Stimulated activated CD4-positive, alpha-beta T cell treated with anti-CD3 and anti-CD28 coated beads, Interleukin-4, amount 100 ng/mL, for 48 hours (primary cell): ENCODE results near the gene TEDDM1.
A peak's percentile ranks its signal among the peaks of the same experiment; 100 is the strongest.

Experiments used
- DNase-seq, 2 donors: peaks; one replicate each; pipeline ENCODE4 v3.0.0-alpha.2; 2020; ENCODE audit warnings: low read depth in 2 of 2

The TEDDM1 gene

DNA sequence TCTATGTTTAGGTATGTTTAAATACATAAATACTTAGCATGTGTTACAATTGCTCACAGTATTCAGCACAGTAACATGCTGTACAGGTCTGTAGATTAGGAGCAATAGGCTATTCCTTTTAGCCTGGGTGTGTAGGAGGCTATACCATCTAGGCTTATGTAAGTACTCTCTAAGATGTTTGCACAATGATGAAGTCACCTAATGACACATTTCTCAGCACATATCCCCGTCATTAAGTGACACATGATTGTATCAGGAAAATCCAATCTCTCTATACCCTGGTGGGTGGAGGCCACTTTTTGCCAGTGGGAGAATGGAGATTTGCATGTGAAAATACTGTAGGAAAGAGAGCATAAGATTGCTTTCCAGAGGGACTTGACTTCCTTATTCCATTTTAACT is 5.5 kb upstream of the TEDDM1 start:
- DNase-seq = no peak

- no peak for DNase-seq
These were observed 5.1 kb upstream of the TEDDM1 start for GRCh38 chr1:182405578-182405977.

- no peak for DNase-seq
These were observed 4.3 kb upstream of the TEDDM1 start for GRCh38 chr1:182404781-182405180.

- DNase-seq = no peak
These were observed 2.6 kb downstream of the TEDDM1 start for GRCh38 chr1:182397653-182398393.

- no peak for DNase-seq
These were observed 4.6 kb downstream of the TEDDM1 start for GRCh38 chr1:182395906-182396305.

- DNase-seq = no peak
These were observed 6.3 kb downstream of the TEDDM1 start for GRCh38 chr1:182394055-182394775.

GRCh38 chr1:182392050-182393028 is 8.1 kb downstream of the TEDDM1 start:
- DNase-seq = peak in 1 of 2 donors; percentile 15

DNA sequence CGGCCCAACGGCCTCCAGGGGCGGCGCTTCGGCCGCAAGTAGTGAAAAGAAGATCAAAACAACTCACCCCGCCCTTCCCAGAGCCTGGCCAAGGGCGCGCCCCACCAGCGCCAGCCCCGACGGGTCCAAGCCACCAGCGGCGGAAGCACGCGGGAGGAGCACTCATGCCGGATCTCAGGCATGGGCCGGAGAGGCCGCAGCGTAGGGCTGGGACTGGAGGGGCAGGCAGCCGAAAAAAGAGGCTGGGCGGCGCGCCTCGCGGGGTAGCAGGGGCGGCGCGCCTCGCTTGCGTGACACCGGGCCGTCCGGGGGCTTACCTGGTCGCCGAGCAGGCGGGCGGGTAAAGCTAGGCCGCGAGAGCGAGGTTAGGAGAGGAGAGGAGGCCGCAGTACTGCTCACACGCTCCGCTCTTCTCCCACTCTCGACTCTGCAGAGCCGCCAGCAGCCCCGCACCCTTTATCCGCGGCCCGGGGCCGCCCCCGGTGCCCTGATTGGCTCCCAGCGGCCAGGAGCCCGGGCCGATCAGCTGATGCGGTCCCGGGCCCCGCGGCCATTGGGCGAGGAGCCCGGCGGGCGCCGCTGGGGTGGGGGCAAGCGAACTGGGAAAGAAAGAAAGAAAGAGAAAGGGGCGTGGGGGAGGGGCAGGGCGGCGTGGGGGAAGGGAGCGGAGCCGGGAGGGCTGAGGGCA is 9.0 kb downstream of the TEDDM1 start, which contains the start of gene GLUL:
Gene GLUL, minus strand, starts transcription at position 429 of the 688 bp plus-strand sequence. CDS start 3,053 bp downstream, outside the sequence.
- peak; percentile 50 to 65 for DNase-seq

DNA sequence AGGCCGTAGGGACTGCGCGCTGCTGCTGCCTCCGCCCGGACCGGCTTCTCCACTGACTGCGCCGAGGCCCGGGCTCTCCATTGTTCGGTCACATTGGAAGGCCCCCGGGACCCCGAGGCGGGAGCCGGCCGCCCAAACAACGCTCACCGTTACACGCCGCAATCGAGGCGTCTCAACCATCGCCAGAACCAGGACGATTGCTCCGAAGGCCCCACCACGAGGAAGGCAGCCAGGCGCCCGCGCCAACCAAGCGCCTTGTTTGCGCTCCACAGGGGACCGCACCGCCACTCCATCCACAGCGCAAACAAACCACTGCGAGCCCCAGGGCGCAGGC is 9.5 kb downstream of the TEDDM1 start:
- peak in 1 of 2 donors; percentile 20 for DNase-seq

DNA sequence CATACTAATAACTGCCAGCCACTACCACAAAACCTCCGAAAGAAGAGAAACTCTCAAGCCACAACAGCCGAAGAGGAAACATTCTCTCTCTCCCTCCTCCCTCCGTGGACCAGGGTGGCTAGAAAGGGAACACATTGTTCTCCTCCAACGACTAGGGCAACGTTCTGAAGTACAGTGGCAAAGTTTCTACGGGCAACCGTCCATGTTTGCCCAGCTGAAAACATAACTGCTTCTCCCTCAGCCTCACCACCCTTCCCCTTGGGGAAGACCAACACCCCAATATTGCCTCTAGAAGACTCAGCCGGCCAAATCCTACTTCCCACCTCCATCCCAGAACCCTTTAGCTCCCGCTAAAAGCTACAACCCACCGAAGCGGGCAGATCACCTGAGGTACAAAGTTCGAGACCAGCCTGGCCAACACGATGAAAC is 10.8 kb downstream of the TEDDM1 start:
- DNase-seq = peak in 1 of 2 donors; percentile 4

GRCh38 chr1:182388392-182389134 is 11.9 kb downstream of the TEDDM1 start:
- no peak for DNase-seq

- DNase-seq = no peak
These were observed 12.9 kb downstream of the TEDDM1 start for GRCh38 chr1:182387566-182387965.

DNA sequence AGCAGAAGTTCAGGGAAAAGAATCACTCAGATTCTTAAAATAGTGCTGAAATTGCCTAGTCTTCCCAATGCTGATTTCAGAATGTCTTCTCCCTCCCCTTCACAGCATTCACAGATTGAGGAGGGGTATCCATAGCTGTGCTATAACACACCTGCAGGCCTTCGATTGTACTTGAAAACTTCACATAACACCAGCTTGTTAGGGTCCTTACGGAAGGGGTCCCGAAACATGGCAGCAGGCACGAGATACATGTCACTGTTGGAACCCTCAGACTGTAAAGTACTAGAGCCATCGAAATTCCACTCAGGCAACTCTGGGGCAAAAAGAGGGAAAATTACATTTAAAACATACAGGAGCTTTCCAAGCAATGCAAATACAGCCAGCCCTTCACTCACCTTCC is 13.5 kb downstream of the TEDDM1 start:
- DNase-seq = no peak

- no peak for DNase-seq
These were observed 14.3 kb downstream of the TEDDM1 start for GRCh38 chr1:182385885-182386853.

- no peak for DNase-seq
These were observed 16.0 kb downstream of the TEDDM1 start for GRCh38 chr1:182384387-182384960.

DNA sequence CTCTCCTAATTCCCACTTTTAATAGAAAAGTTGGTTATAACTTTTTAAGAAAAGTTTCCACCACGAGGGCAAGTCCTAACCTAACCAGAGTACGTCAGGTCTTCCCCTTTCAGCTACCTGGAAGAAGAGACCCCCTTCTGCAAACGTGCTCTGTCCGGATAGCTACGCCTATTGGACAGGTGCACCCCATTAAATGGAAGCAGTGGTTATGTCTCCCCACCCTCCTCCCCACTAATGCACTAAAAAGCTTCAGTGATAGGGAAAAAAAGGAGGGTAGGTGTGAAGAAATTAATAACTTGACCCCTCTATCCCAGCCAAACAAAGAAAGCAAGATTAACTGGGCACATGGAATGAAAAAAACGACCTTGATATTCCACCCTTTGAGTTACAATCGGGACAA is 16.5 kb downstream of the TEDDM1 start:
- DNase-seq = no peak

GRCh38 chr1:182383037-182383661 is 17.3 kb downstream of the TEDDM1 start:
- no peak for DNase-seq

DNA sequence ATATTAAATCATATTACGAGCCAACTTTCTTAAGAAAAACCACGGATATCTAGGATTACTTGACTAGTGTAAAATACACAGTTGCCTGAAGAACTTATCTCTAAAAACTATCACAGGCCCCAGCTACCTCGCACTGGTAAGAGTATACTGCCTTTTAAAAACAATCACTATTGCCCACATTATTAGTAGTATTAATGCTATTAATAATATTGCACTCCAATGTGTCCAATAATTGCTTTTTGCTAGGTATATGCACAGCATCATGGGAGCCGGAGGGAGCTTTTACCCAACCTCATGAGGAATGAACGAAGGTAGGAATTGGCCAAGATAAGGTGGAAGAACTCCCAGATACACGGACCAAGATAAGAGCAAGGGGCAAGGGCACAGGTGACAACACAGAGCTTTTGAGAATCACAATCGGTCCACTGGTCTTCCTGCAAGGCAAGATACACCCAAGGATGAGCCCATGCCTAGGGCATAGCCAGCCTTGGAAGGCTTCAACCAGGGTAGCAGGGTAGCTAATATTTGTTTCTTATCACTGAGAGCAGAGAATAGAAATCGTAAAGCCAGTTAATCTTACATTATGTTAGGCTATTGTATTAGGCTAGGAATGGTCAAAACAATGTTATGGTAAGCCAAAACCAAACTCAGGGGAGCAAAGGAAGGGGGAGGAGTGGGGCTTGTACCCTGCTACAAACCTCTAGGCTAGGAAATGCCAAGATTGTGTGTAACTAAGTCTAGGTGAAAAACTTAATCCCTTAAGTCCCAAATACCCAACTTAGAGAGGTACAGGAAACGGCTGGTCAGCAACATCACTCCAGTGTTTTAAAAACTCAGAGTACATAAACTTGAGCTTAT is 18.3 kb downstream of the TEDDM1 start:
- DNase-seq = no peak
